K562 (cell line): ENCODE results near the gene CCDC102B. TPM values are rescaled to one million over a fixed set of nuclear protein-coding genes. Genes with fewer than 3 reads are reported as not detected.

Source experiments
- CBX1 ChIP-seq: sonication (generic); IDR thresholded peaks from 2 replicates; pipeline ENCODE4 v1.6.1; 2016; ENCODE audit warnings: antibody characterized with exemption, low read depth, mild to moderate bottlenecking
- MCM2 ChIP-seq: fragments of 450-650 bp; IDR thresholded peaks from 2 replicates; pipeline ENCODE4 v1.6.1; 2017; ENCODE audit warnings: low read depth, mild to moderate bottlenecking
- MITF ChIP-seq: IDR thresholded peaks from 2 replicates; pipeline ENCODE4 v1.6.1; 2014; ENCODE audit warnings: antibody characterized with exemption
- SMARCB1 ChIP-seq: IDR thresholded peaks from 2 replicates; pipeline ENCODE4 v1.6.1; 2011; ENCODE audit warnings: improper control_type of control experiment, low read depth; ENCODE audit not compliant: insufficient read length
- TAF7 ChIP-seq: fragments of 450-650 bp; IDR thresholded peaks from 2 replicates; pipeline ENCODE4 v1.6.1; 2016; ENCODE audit warnings: missing genetic modification characterization, missing compliant biosample characterization
- ZBTB33 ChIP-seq: sonication (generic); formaldehyde crosslinking; IDR thresholded peaks from 2 replicates; pipeline ENCODE4 v1.8.1; 2023; ENCODE audit warnings: mild to moderate bottlenecking, missing genetic modification reagents
- ZNF407 ChIP-seq: fragments of 450-650 bp; IDR thresholded peaks from 2 replicates; pipeline ENCODE4 v1.6.1; 2016; ENCODE audit warnings: low read depth
- polyA plus RNA-seq, 8 experiments: library from polyadenylated mRNA; depleted of rRNA in 4 of 8; stranded (reverse) in 5 of 8; unstranded in 3 of 8; fragments of >200 nt; fragmentation: Nextera tagmentation in 2 of 8; fragmentation: Illumina TruSeq in 1 of 8; extraction: Ambion mirVana in 2 of 8; extraction: Trizol in 1 of 8; gene quantifications; 2 replicates each; pipeline versions ENCODE4 v1.2.1 to v1.2.3, GENCODE V29; 2011 to 2014; ENCODE audit warnings: inconsistent platforms in 1 of 8, missing spikeins in 1 of 8
- total RNA-seq, 7 experiments: library from RNA; depleted of rRNA in 6 of 7; stranded (reverse); fragments of >200 nt in 6 of 7; fragmentation: Illumina TruSeq in 2 of 7; extraction: Trizol in 2 of 7; gene quantifications; 2 replicates each; pipeline versions ENCODE4 v1.2.1 to v1.2.3, GENCODE V29; 2011 to 2021; ENCODE audit warnings: low replicate concordance in 1 of 7

The CCDC102B gene
- total and polyA plus RNA-seq, 9 of the 15 experiments (the other 6 are each of a cell fraction or from before 2014, with no cell fraction given), result 0.18 to 1.5 (median 0.73) TPM

GRCh38 chr18:68778280-68778886 lies 19.5 kb upstream of the CCDC102B start (continued):
- TF ChIP-seq ZBTB33 (CRISPR knock-in tag), result no peak
- no peak for TF ChIP-seq MITF
- no peak for TF ChIP-seq ZNF407
- no peak for TF ChIP-seq SMARCB1
- no peak for TF ChIP-seq CBX1
- TF ChIP-seq MCM2, result no peak
- no peak for TF ChIP-seq TAF7
